A549 (cell line): ENCODE data around the gene MYLIP. TPM values are rescaled to one million over a fixed set of nuclear protein-coding genes. Genes with fewer than 3 reads are reported as not detected.

ENCODE experiments used
- ATAC-seq, 2 experiments: fragments of 200-7000 bp in 1 of 2; fragments of >200 bp in 1 of 2; cut with Nextera tagmentation in 1 of 2; cut with Tn5 transposase in 1 of 2; 3 replicates each; pipeline versions ENCODE4 v1.8.0 to v1.9.1; 2018 to 2020; ENCODE audit warnings: mild to moderate bottlenecking in 1 of 2, moderate library complexity in 1 of 2
- CTCF ChIA-PET: fragments of 300-600 bp; sonication (Branson Sonifier 250); formaldehyde crosslinking; extraction: SDS; loops from one replicate; lab custom pipeline; 2021; ENCODE audit warnings: antibody characterized with exemption, inconsistent platforms; lab: Yijun Ruan, JAX
- POLR2A ChIA-PET: fragments of 350-600 bp; formaldehyde crosslinking; extraction: SDS; loops from one replicate; lab custom pipeline; 2021; ENCODE audit warnings: antibody characterized with exemption, inconsistent platforms; lab: Yijun Ruan, JAX
- DNase-seq, 2 experiments: peaks; one replicate each; pipeline versions ENCODE4 v3.0.0 to v3.0.0-alpha.2; 2011 to 2016; ENCODE audit warnings: low read depth in 1 of 2, low spot score in 1 of 2
- FAIRE-seq: peaks from 2 replicates; lab custom pipeline; 2011; peaks lifted over from hg19 to GRCh38; lab: Jason Lieb, UNC
- H3K27ac ChIP-seq, 2 experiments: fragments of >200 bp; sonication (Bioruptor Twin); formaldehyde crosslinking; 3 replicates each; pipeline ENCODE4 v1.5.1; 2016 to 2017
- H3K4me1 ChIP-seq: fragments of >200 bp; sonication (Bioruptor Twin); formaldehyde crosslinking; 3 replicates; pipeline ENCODE4 v1.6.1; 2016
- H3K4me2 ChIP-seq: fragments of >200 bp; sonication (Bioruptor Twin); formaldehyde crosslinking; 3 replicates; pipeline ENCODE4 v1.6.1; 2016
- H3K4me3 ChIP-seq: fragments of >200 bp; sonication (Bioruptor Twin); formaldehyde crosslinking; 3 replicates; pipeline ENCODE4 v1.5.1; 2016
- H3K9me3 ChIP-seq: fragments of >200 bp; sonication (Bioruptor Twin); formaldehyde crosslinking; 3 replicates; pipeline ENCODE4 v1.6.1; 2016
- EHMT2 ChIP-seq: fragments of 200-600 bp; sonication (generic); IDR thresholded peaks from 2 replicates; pipeline ENCODE4 v1.6.1; 2016; ENCODE audit warnings: antibody characterized with exemption, low read depth, mild to moderate bottlenecking, moderate library complexity
- EP300 ChIP-seq, 2 experiments: fragments of >200 bp; sonication (Bioruptor Twin); formaldehyde crosslinking; IDR thresholded peaks; 2 replicates in 1 of 2; 3 replicates in 1 of 2; pipeline ENCODE4 v1.6.1; 2016 to 2017
- FOSB ChIP-seq: fragments of 250-450 bp; sonication (Bioruptor Pico); IDR thresholded peaks from 2 replicates; pipeline ENCODE4 v1.5.0; 2020; ENCODE audit warnings: mild to moderate bottlenecking, moderate library complexity
- FOSL2 ChIP-seq, 2 experiments: fragments of 450-650 bp in 1 of 2; fragments of >200 bp in 1 of 2; sonication (Bioruptor Twin) in 1 of 2; formaldehyde crosslinking; IDR thresholded peaks; 2 replicates each; pipeline versions ENCODE4 v1.5.0 to v1.6.1; 2016 to 2020; ENCODE audit warnings: mild to moderate bottlenecking in 1 of 2, moderate library complexity in 1 of 2
- FOXS1 ChIP-seq: fragments of 250-450 bp; sonication (Bioruptor Pico); IDR thresholded peaks from 2 replicates; pipeline ENCODE4 v1.5.0; 2020; ENCODE audit warnings: mild to moderate bottlenecking, moderate library complexity
- HES2 ChIP-seq: fragments of >200 bp; sonication (Bioruptor Twin); formaldehyde crosslinking; IDR thresholded peaks from 2 replicates; pipeline ENCODE4 v1.6.1; 2016
- JUNB ChIP-seq: fragments of >200 bp; sonication (Bioruptor Twin); formaldehyde crosslinking; IDR thresholded peaks from 2 replicates; pipeline ENCODE4 v1.6.1; 2016
- MYC ChIP-seq: IDR thresholded peaks from 2 replicates; pipeline ENCODE4 v1.6.1; 2012; ENCODE audit warnings: mild to moderate bottlenecking, inconsistent platforms, low read length, improper control_type of control experiment, borderline replicate concordance
- NFE2L2 ChIP-seq: fragments of 150-350 bp; conservative IDR thresholded peaks from 2 replicates; pipeline ENCODE4 v1.6.1; 2014; ENCODE audit warnings: low read length
- NPAS2 ChIP-seq: fragments of 250-450 bp; sonication (Bioruptor Pico); IDR thresholded peaks from 2 replicates; pipeline ENCODE4 v1.8.0; 2022; ENCODE audit warnings: mild to moderate bottlenecking, moderate library complexity, borderline replicate concordance
- PHF8 ChIP-seq: fragments of 200-600 bp; sonication (generic); IDR thresholded peaks from 2 replicates; pipeline ENCODE4 v1.6.1; 2016; ENCODE audit warnings: low read depth, mild to moderate bottlenecking, antibody characterized with exemption, moderate library complexity, borderline replicate concordance
- POLR2A ChIP-seq: IDR thresholded peaks from 2 replicates; pipeline ENCODE4 v1.6.1; 2012; ENCODE audit warnings: mild to moderate bottlenecking, low read length
- POLR2AphosphoS2 ChIP-seq: conservative IDR thresholded peaks from 2 replicates; pipeline ENCODE4 v1.6.1; 2012; ENCODE audit warnings: low read length, improper control_type of control experiment, inconsistent platforms
- RARB ChIP-seq: fragments of 250-450 bp; sonication (Bioruptor Pico); IDR thresholded peaks from 2 replicates; pipeline ENCODE4 v1.8.0; 2021; ENCODE audit warnings: mild to moderate bottlenecking, moderate library complexity
- RCOR1 ChIP-seq: fragments of 150-350 bp; IDR thresholded peaks from 2 replicates; pipeline ENCODE4 v1.6.1; 2014; ENCODE audit warnings: antibody characterized with exemption, low read length, low read depth
- RNF2 ChIP-seq: fragments of 200-600 bp; sonication (generic); IDR thresholded peaks from 2 replicates; pipeline ENCODE4 v1.6.1; 2016; ENCODE audit warnings: low read depth, mild to moderate bottlenecking, antibody characterized with exemption, moderate library complexity, borderline replicate concordance
- SREBF2 ChIP-seq: fragments of 450-650 bp; IDR thresholded peaks from 2 replicates; pipeline ENCODE4 v1.6.1; 2014; ENCODE audit warnings: mild to moderate bottlenecking, moderate library complexity
- ZC3H11A ChIP-seq: fragments of 450-650 bp; IDR thresholded peaks from 2 replicates; pipeline ENCODE4 v1.6.1; 2014; ENCODE audit warnings: antibody characterized with exemption, mild to moderate bottlenecking
- WGBS: methylation state at CpG from one replicate; pipeline ENCODE4 v1.1.6; 2017; ENCODE audit errors: missing lambda C conversion rate; 5-methylcytosine and 5-hydroxymethylcytosine counted together
- polyA plus RNA-seq, 4 experiments: library from polyadenylated mRNA; depleted of rRNA in 3 of 4; stranded (reverse); fragments of >200 nt; fragmentation: RNase III in 1 of 4; extraction: RNeasy Plus Mini Kit Qiagen cat#74134 plus additional on column Dnase treatment in 1 of 4; gene quantifications; 2 replicates in 3 of 4; 3 replicates in 1 of 4; pipeline ENCODE4 v1.2.3, GENCODE V29; 2011 to 2017
- TF ChIP-seq, protein P1 (sequence below): fragments of 250-450 bp; sonication (Bioruptor Pico); IDR thresholded peaks from 2 replicates; pipeline ENCODE4 v1.5.0; 2020; ENCODE audit warnings: low read depth, mild to moderate bottlenecking, moderate library complexity

Gene MYLIP
- polyA plus RNA-seq, 2 of the 4 experiments (the other 2 are of a cell fraction) = 2.3 to 9.1 TPM

DNA sequence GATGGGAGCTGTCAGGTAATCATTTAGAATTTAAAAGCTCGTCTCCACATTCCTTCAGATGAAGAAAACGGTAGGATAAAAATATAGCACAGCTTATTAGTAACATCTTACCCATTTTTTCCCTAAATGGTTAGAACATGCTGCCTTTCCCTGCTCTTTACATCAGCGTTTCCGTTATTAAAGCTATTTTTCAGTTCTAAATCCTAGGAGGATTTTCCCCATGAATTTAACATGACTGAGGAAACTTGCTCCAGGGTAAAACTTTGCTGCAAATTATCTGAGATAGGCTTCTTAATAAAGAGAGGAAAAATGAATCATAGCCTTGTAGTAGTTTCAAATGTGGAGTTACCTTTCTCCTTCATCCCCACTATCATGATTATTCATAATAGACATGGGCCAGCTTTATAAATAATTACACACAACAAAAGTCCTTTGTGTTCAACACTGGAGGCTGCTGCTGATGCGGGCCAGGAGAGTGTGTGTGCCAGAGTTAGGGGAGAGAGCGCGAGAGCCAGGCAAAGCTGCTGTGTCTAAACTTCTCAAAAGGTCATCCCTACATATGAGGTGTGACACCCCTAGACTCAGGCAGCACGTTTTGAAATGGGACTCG lies 24.4 kb downstream of the MYLIP start:
- DNase-seq (no peak), ATAC-seq (no peak), FAIRE-seq (no peak)
- ChIA-PET POLR2A (no interaction called here), CTCF (interaction anchor here (1.1 to 1.3 kb wide), 3 partner anchors 15 to 30 kb away, joined by 3 read pairs; no protein-coding TSS in a partner anchor)
- TF ChIP-seq SREBF2 (no peak), JUNB (no peak), NFE2L2 (no peak), PHF8 (no peak), FOSB (CRISPR knock-in tag) (no peak), RNF2 (no peak), FOXS1 (no peak), ZC3H11A (no peak), NPAS2 (CRISPR knock-in tag) (no peak)
- TF ChIP-seq, protein P1, sequence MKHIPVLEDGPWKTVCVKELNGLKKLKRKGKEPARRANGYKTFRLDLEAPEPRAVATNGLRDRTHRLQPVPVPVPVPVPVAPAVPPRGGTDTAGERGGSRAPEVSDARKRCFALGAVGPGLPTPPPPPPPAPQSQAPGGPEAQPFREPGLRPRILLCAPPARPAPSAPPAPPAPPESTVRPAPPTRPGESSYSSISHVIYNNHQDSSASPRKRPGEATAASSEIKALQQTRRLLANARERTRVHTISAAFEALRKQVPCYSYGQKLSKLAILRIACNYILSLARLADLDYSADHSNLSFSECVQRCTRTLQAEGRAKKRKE (CRISPR knock-in tag) = no peak
- H3K4me1 ChIP-seq = peaks cover 5% of the 10 kb centered on the region; the same call in 2 of the 3 replicates
- no peak overlapping the region for H3K27ac ChIP-seq
- WGBS = 81% methylated on average over 9 of the region's 9 CpGs
- H3K4me2 ChIP-seq = no peak overlapping the region
- H3K4me3 ChIP-seq = no peak overlapping the region
- no peaks in the 10 kb centered on the region for H3K9me3 ChIP-seq

- ATAC-seq = no peak
Observed at GRCh38 chr6:16154904-16155303, 26.0 kb downstream of the MYLIP start.

GRCh38 chr6:16157492-16157891 lies 28.6 kb downstream of the MYLIP start:
- WGBS = 48% methylated on average over 3 of the region's 3 CpGs
- Histone ChIP-seq H3K4me2 (no peak overlapping the region), H3K4me1 (no peaks in the 10 kb centered on the region), H3K9me3 (no peaks in the 10 kb centered on the region), H3K27ac (no peak overlapping the region), H3K4me3 (no peak overlapping the region)
- POLR2A ChIA-PET = no interaction called here
- CTCF ChIA-PET = interaction anchor here (1.6 kb wide), 1 partner anchor 13 kb away, joined by 3 read pairs; no protein-coding TSS in a partner anchor
- TF ChIP-seq FOSL2 (IDR thresholded peaks at IDR 0.05) = no peak
- no peak for TF ChIP-seq FOSL2 (CRISPR knock-in tag; IDR thresholded peaks at IDR 0.05)
- TF ChIP-seq, all 56 proteins: peak for 0
- DNase-seq (no peak), FAIRE-seq (no peak), ATAC-seq (no peak)

More at GRCh38 chr6:16154904-16155303, 26.0 kb downstream of the MYLIP start:
- TF ChIP-seq FOXS1 = no peak
- TF ChIP-seq POLR2AphosphoS2 = no peak
- no peak for TF ChIP-seq RCOR1
- no peak for TF ChIP-seq EHMT2
- no peak for TF ChIP-seq POLR2A
- no peak for TF ChIP-seq EP300 (IDR thresholded peaks at IDR 0.05)
- TF ChIP-seq HES2 = no peak
- no peak for TF ChIP-seq RARB (CRISPR knock-in tag)
- TF ChIP-seq, protein P1 (CRISPR knock-in tag) = no peak
- TF ChIP-seq MYC = no peak
- Histone ChIP-seq H3K4me1 (no peaks in the 10 kb centered on the region), H3K9me3 (no peaks in the 10 kb centered on the region), H3K4me3 (no peak overlapping the region), H3K27ac (no peak overlapping the region), H3K4me2 (no peak overlapping the region)
- FAIRE-seq (no peak), DNase-seq (no peak)
- ChIA-PET POLR2A (no interaction called here), CTCF (interaction anchor here (1.2 kb wide), 2 partner anchors 13 to 15 kb away, joined by 3 to 4 read pairs; no protein-coding TSS in a partner anchor)
- 100% methylated on average over 2 of the region's 2 CpGs for WGBS
